HEK293 (cell line): ENCODE results near the gene TBC1D12.
"Not testable (repeated sequence)": the region's sequence is repeated elsewhere in the genome, so short reads cannot be mapped to it uniquely, and the experiment has no call there.

Source experiments
- CTCF ChIA-PET: fragments of 350-600 bp; formaldehyde crosslinking; extraction: SDS; loops from one replicate; lab custom pipeline; 2021; ENCODE audit warnings: antibody characterized with exemption; lab: Yijun Ruan, JAX
- POLR2A ChIA-PET: fragments of 300-600 bp; formaldehyde crosslinking; extraction: SDS; loops from one replicate; lab custom pipeline; 2020; ENCODE audit warnings: antibody characterized with exemption, inconsistent platforms; lab: Yijun Ruan, JAX
- H3K27ac ChIP-seq: fragments of 200-500 bp; sonication (Bioruptor generic); 2 replicates; pipeline ENCODE4 v1.5.1; 2014; ENCODE audit warnings: low read depth, low read length, control low read depth, inconsistent platforms; ENCODE audit errors: extremely low read depth
- H3K36me3 ChIP-seq, 2 experiments: fragments of 200-500 bp in 1 of 2; sonication (Bioruptor generic) in 1 of 2; 1 replicate in 1 of 2; 2 replicates in 1 of 2; pipeline ENCODE4 v1.5.1; 2014 to 2017; ENCODE audit warnings: inconsistent platforms in 2 of 2, low read length in 2 of 2; ENCODE audit not compliant: control insufficient read depth in 2 of 2, insufficient read depth in 1 of 2
- H3K4me1 ChIP-seq: fragments of 200-500 bp; sonication (Bioruptor generic); 2 replicates; pipeline ENCODE4 v1.5.1; 2014; ENCODE audit warnings: mild to moderate bottlenecking, low read length, inconsistent platforms; ENCODE audit not compliant: control insufficient read depth, insufficient read depth
- H3K4me3 ChIP-seq: 2 replicates; pipeline ENCODE4 v1.5.1; 2011; ENCODE audit warnings: low read depth, mild to moderate bottlenecking, control low read depth, low read length, moderate library complexity
- H3K9me3 ChIP-seq: fragments of 200-500 bp; sonication (Bioruptor generic); 2 replicates; pipeline ENCODE4 v1.5.1; 2014; ENCODE audit warnings: low read depth, low read length, inconsistent platforms; ENCODE audit not compliant: control insufficient read depth, insufficient read depth
- KLF10 ChIP-seq: fragments of 450-650 bp; IDR thresholded peaks from 2 replicates; pipeline ENCODE4 v1.5.1; 2018; ENCODE audit warnings: missing biosample characterization, mild to moderate bottlenecking, missing genetic modification characterization
- MYNN ChIP-seq: fragments of 450-650 bp; formaldehyde crosslinking; IDR thresholded peaks from 2 replicates; pipeline ENCODE4 v1.5.1; 2016; ENCODE audit warnings: missing biosample characterization, missing genetic modification characterization, borderline replicate concordance
- SCRT2 ChIP-seq: fragments of 450-650 bp; formaldehyde crosslinking; IDR thresholded peaks from 2 replicates; pipeline ENCODE4 v1.5.1; 2016; ENCODE audit warnings: missing biosample characterization, missing genetic modification characterization
- SP2 ChIP-seq: fragments of 450-650 bp; formaldehyde crosslinking; IDR thresholded peaks from 2 replicates; pipeline ENCODE4 v1.5.1; 2016; ENCODE audit warnings: missing biosample characterization, missing genetic modification characterization
- ZFP41 ChIP-seq: fragments of 450-650 bp; formaldehyde crosslinking; IDR thresholded peaks from 2 replicates; pipeline ENCODE4 v1.5.1; 2016; ENCODE audit warnings: missing biosample characterization, missing genetic modification characterization, borderline replicate concordance
- ZNF133 ChIP-seq: fragments of 450-650 bp; formaldehyde crosslinking; IDR thresholded peaks from 2 replicates; pipeline ENCODE4 v1.5.1; 2016; ENCODE audit warnings: missing biosample characterization, missing genetic modification characterization
- ZNF146 ChIP-seq: fragments of 450-650 bp; formaldehyde crosslinking; IDR thresholded peaks from 2 replicates; pipeline ENCODE4 v1.5.1; 2016; ENCODE audit warnings: missing biosample characterization, missing genetic modification characterization
- ZNF148 ChIP-seq: fragments of 450-650 bp; formaldehyde crosslinking; IDR thresholded peaks from 2 replicates; pipeline ENCODE4 v1.5.0; 2017; ENCODE audit warnings: missing biosample characterization, missing genetic modification characterization, borderline replicate concordance
- ZNF16 ChIP-seq: fragments of 450-650 bp; formaldehyde crosslinking; IDR thresholded peaks from 2 replicates; pipeline ENCODE4 v1.5.1; 2016; ENCODE audit warnings: low read depth, missing biosample characterization, missing genetic modification characterization
- ZNF239 ChIP-seq: fragments of 450-650 bp; formaldehyde crosslinking; IDR thresholded peaks from 2 replicates; pipeline ENCODE4 v1.5.1; 2016; ENCODE audit warnings: missing biosample characterization, missing genetic modification characterization
- ZNF302 ChIP-seq: fragments of 450-650 bp; formaldehyde crosslinking; IDR thresholded peaks from 2 replicates; pipeline ENCODE4 v1.5.1; 2016; ENCODE audit warnings: missing biosample characterization, missing genetic modification characterization, low read depth
- ZNF48 ChIP-seq: fragments of 450-650 bp; formaldehyde crosslinking; IDR thresholded peaks from 2 replicates; pipeline ENCODE4 v1.5.1; 2016; ENCODE audit warnings: missing biosample characterization, missing genetic modification characterization
- ZNF488 ChIP-seq: fragments of 450-650 bp; formaldehyde crosslinking; IDR thresholded peaks from 2 replicates; pipeline ENCODE4 v1.5.1; 2016; ENCODE audit warnings: missing biosample characterization, missing genetic modification characterization
- ZNF624 ChIP-seq: fragments of 450-650 bp; formaldehyde crosslinking; IDR thresholded peaks from 2 replicates; pipeline ENCODE4 v1.5.1; 2017; ENCODE audit warnings: missing biosample characterization, missing genetic modification characterization
- ZNF639 ChIP-seq: fragments of 450-650 bp; formaldehyde crosslinking; IDR thresholded peaks from 2 replicates; pipeline ENCODE4 v1.5.1; 2016; ENCODE audit warnings: missing biosample characterization, missing genetic modification characterization
- ZNF768 ChIP-seq: fragments of 450-650 bp; formaldehyde crosslinking; IDR thresholded peaks from 2 replicates; pipeline ENCODE4 v1.5.1; 2018; ENCODE audit warnings: missing biosample characterization, mild to moderate bottlenecking, missing genetic modification characterization
- ZNF830 ChIP-seq: fragments of 450-650 bp; IDR thresholded peaks from 2 replicates; pipeline ENCODE4 v1.5.0; 2018; ENCODE audit warnings: missing biosample characterization, missing genetic modification characterization, low read depth, mild to moderate bottlenecking, moderate library complexity
- TF ChIP-seq, protein P1 (sequence below): fragments of 450-650 bp; formaldehyde crosslinking; conservative IDR thresholded peaks from 2 replicates; pipeline ENCODE4 v1.5.1; 2016; ENCODE audit warnings: low read depth, missing biosample characterization, missing genetic modification characterization
- TF ChIP-seq, protein P2 (sequence below): fragments of 450-650 bp; formaldehyde crosslinking; IDR thresholded peaks from 2 replicates; pipeline ENCODE4 v1.5.1; 2016; ENCODE audit warnings: missing biosample characterization, missing genetic modification characterization, low read depth

Gene TBC1D12

GRCh38 chr10:94524146-94524545 lies 121.8 kb downstream of the TBC1D12 start:
- Histone ChIP-seq H3K27ac (no peak overlapping the region), H3K36me3 (peaks cover 0 to 6% of the 10 kb centered on the region in 2 experiments; a peak in 1 of 3 replicates), H3K4me3 (no peak overlapping the region), H3K9me3 (no peaks in the 10 kb centered on the region), H3K4me1 (no peaks in the 10 kb centered on the region)
- CTCF ChIA-PET = interaction anchor here (0.7 kb wide), 1 partner anchor 82 kb away, joined by 3 read pairs; no protein-coding TSS in a partner anchor
- POLR2A ChIA-PET = no interaction called here
- TF ChIP-seq SP2 (tag by site-specific recombination) (no peak), ZNF639 (tag by site-specific recombination) (no peak), SCRT2 (tag by site-specific recombination) (no peak), ZNF148 (no peak), ZNF488 (no peak), ZNF239 (tag by site-specific recombination) (no peak)
- TF ChIP-seq, protein P1, sequence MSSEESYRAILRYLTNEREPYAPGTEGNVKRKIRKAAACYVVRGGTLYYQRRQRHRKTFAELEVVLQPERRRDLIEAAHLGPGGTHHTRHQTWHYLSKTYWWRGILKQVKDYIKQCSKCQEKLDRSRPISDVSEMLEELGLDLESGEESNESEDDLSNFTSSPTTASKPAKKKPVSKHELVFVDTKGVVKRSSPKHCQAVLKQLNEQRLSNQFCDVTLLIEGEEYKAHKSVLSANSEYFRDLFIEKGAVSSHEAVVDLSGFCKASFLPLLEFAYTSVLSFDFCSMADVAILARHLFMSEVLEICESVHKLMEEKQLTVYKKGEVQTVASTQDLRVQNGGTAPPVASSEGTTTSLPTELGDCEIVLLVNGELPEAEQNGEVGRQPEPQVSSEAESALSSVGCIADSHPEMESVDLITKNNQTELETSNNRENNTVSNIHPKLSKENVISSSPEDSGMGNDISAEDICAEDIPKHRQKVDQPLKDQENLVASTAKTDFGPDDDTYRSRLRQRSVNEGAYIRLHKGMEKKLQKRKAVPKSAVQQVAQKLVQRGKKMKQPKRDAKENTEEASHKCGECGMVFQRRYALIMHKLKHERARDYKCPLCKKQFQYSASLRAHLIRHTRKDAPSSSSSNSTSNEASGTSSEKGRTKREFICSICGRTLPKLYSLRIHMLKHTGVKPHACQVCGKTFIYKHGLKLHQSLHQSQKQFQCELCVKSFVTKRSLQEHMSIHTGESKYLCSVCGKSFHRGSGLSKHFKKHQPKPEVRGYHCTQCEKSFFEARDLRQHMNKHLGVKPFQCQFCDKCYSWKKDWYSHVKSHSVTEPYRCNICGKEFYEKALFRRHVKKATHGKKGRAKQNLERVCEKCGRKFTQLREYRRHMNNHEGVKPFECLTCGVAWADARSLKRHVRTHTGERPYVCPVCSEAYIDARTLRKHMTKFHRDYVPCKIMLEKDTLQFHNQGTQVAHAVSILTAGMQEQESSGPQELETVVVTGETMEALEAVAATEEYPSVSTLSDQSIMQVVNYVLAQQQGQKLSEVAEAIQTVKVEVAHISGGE (tag by site-specific recombination) = no peak
- TF ChIP-seq, all 188 proteins: peak for 0

GRCh38 chr10:94524711-94525110 lies 122.4 kb downstream of the TBC1D12 start:
- Histone ChIP-seq H3K4me1 (no peaks in the 10 kb centered on the region), H3K36me3 (peaks cover 0 to 6% of the 10 kb centered on the region in 2 experiments; a peak in 1 of 3 replicates), H3K4me3 (no peak overlapping the region), H3K27ac (no peak overlapping the region), H3K9me3 (no peaks in the 10 kb centered on the region)
- POLR2A ChIA-PET = no interaction called here
- no peak for TF ChIP-seq MYNN
- TF ChIP-seq ZNF624 = no peak
- TF ChIP-seq ZFP41 (tag by site-specific recombination) = no peak
- TF ChIP-seq ZNF16 (tag by site-specific recombination) = no peak
- no peak for TF ChIP-seq ZNF768 (tag by site-specific recombination)
- no peak for TF ChIP-seq ZNF302 (tag by site-specific recombination)
- TF ChIP-seq ZNF48 (tag by site-specific recombination) = no peak
- TF ChIP-seq, protein P2, sequence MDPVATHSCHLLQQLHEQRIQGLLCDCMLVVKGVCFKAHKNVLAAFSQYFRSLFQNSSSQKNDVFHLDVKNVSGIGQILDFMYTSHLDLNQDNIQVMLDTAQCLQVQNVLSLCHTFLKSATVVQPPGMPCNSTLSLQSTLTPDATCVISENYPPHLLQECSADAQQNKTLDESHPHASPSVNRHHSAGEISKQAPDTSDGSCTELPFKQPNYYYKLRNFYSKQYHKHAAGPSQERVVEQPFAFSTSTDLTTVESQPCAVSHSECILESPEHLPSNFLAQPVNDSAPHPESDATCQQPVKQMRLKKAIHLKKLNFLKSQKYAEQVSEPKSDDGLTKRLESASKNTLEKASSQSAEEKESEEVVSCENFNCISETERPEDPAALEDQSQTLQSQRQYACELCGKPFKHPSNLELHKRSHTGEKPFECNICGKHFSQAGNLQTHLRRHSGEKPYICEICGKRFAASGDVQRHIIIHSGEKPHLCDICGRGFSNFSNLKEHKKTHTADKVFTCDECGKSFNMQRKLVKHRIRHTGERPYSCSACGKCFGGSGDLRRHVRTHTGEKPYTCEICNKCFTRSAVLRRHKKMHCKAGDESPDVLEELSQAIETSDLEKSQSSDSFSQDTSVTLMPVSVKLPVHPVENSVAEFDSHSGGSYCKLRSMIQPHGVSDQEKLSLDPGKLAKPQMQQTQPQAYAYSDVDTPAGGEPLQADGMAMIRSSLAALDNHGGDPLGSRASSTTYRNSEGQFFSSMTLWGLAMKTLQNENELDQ (tag by site-specific recombination) = no peak
- no peak for TF ChIP-seq ZNF146 (tag by site-specific recombination)
- no peak for TF ChIP-seq KLF10 (tag by site-specific recombination)
- no peak for TF ChIP-seq ZNF830 (tag by site-specific recombination)
- TF ChIP-seq ZNF133 = no peak
- CTCF ChIA-PET = interaction anchor here (0.7 kb wide), 1 partner anchor 82 kb away, joined by 3 read pairs; no protein-coding TSS in a partner anchor

- peaks cover 0 to 15% of the 10 kb centered on the region in 2 experiments; a peak in 2 of 3 replicates for H3K36me3 ChIP-seq
- H3K4me1 ChIP-seq, H3K9me3 ChIP-seq, POLR2A ChIA-PET, H3K27ac ChIP-seq, H3K4me3 ChIP-seq, CTCF ChIA-PET: not testable (repeated sequence)
Observed at GRCh38 chr10:94531550-94531949, 129.2 kb downstream of the TBC1D12 start.
